Lung (tissue), 12 donors: ENCODE data around the gene TMEM235. TPM values are rescaled to one million over a fixed set of nuclear protein-coding genes. Genes with fewer than 3 reads are reported as not detected.
A peak's percentile ranks its signal among the peaks of the same experiment; 100 is the strongest.

ENCODE experiments used
- ATAC-seq: fragments of 200-7000 bp; cut with Tn5 transposase; one replicate; pipeline ENCODE4 v1.9.1; 2020; ENCODE audit warnings: moderate number of reproducible peaks; ENCODE audit not compliant: insufficient read depth, low FRiP score
- DNase-seq, 3 donors: peaks; one replicate each; pipeline ENCODE4 v3.0.0-alpha.2; 2013 to 2017
- H3K27ac ChIP-seq, 2 donors: one replicate each; pipeline ENCODE4 v1.5.1; 2013; ENCODE audit warnings: mild to moderate bottlenecking in 2 of 2, moderate library complexity in 2 of 2, control low read depth in 1 of 2, inconsistent platforms in 1 of 2, low read depth in 1 of 2, low read length in 1 of 2
- H3K27me3 ChIP-seq, 3 donors: one replicate each; pipeline ENCODE4 v1.5.1; 2013; ENCODE audit warnings: low read length in 2 of 3; ENCODE audit not compliant: control insufficient read depth in 3 of 3, insufficient read depth in 3 of 3
- H3K36me3 ChIP-seq, 4 donors: one replicate each; pipeline ENCODE4 v1.5.1; 2013; ENCODE audit warnings: low read length in 4 of 4, mild to moderate bottlenecking in 1 of 4, moderate library complexity in 1 of 4; ENCODE audit not compliant: control insufficient read depth in 4 of 4, insufficient read depth in 4 of 4
- H3K4me1 ChIP-seq, 5 donors: one replicate each; pipeline ENCODE4 v1.5.1; 2013; ENCODE audit warnings: low read length in 5 of 5, mild to moderate bottlenecking in 2 of 5, moderate library complexity in 1 of 5; ENCODE audit not compliant: control insufficient read depth in 5 of 5, insufficient read depth in 5 of 5
- H3K4me3 ChIP-seq: one replicate; pipeline ENCODE4 v1.5.1; 2013; ENCODE audit warnings: mild to moderate bottlenecking, control low read depth, moderate library complexity
- H3K9ac ChIP-seq, 2 donors: one replicate each; pipeline ENCODE4 v1.5.1; 2013; ENCODE audit warnings: low read length in 2 of 2, control low read depth in 1 of 2; ENCODE audit not compliant: insufficient read depth in 1 of 2
- H3K9me3 ChIP-seq, 4 donors: one replicate each; pipeline ENCODE4 v1.5.1; 2013; ENCODE audit warnings: low read length in 3 of 4, mild to moderate bottlenecking in 1 of 4, moderate library complexity in 1 of 4; ENCODE audit not compliant: control insufficient read depth in 4 of 4, insufficient read depth in 3 of 4
- CTCF ChIP-seq: IDR thresholded peaks from 2 replicates; pipeline ENCODE4 v1.5.1; 2012; ENCODE audit warnings: mild to moderate bottlenecking; ENCODE audit errors: control extremely low read depth, extremely low read depth
- WGBS, 2 donors: extraction: QIAGEN DNeasy Blood & Tissue Kit; methylation state at CpG; one replicate each; pipeline ENCODE4 v1.1.7; 2013; 5-methylcytosine and 5-hydroxymethylcytosine counted together
- polyA plus RNA-seq, 2 donors: library from polyadenylated mRNA; stranded (reverse); fragments of 200-250 nt; gene quantifications; one replicate each; pipeline ENCODE4 v1.2.1, GENCODE V29; 2013
- total RNA-seq, 2 donors: library from RNA; depleted of rRNA in 1 of 2; stranded (reverse); fragments of >200 nt in 1 of 2; gene quantifications; one replicate each; pipeline ENCODE4 v1.2.1, GENCODE V29; 2014 to 2021
- donor health status: control.
- donor health status: control.
- donor health status: Bipolar disorder and iron deficiency.
- donor health status: healthy.
- donor health status: DM: yes; HTN: yes; CAD: no.

The TMEM235 gene
- total and polyA plus RNA-seq, 4 donors = 0.08 to 0.97 TPM; not detected in 2

- no peak overlapping the region for H3K9ac ChIP-seq
- no peak overlapping the region for H3K4me3 ChIP-seq
- H3K9me3 ChIP-seq = no peaks in the 10 kb centered on the region
- no peak for TF ChIP-seq CTCF
- H3K36me3 ChIP-seq = peaks cover 0 to 19% (median under 1%) of the 10 kb centered on the region in 4 donors
- ATAC-seq (no peak), DNase-seq (no peak)
- no peaks in the 10 kb centered on the region for H3K27me3 ChIP-seq
- 85 to 93% methylated on average over 6 of the region's 6 CpGs for WGBS, 2 donors
- H3K27ac ChIP-seq = peak overlapping the region in 1 of 2 donors; percentile 33
- peaks cover 0 to 1% (median 0%) of the 10 kb centered on the region in 5 donors for H3K4me1 ChIP-seq
Observed at GRCh38 chr17:78200451-78200850, 31.0 kb upstream of the TMEM235 start.

- DNase-seq (no peak), ATAC-seq (no peak)
- Histone ChIP-seq H3K36me3 (peaks cover 0 to 15% (median under 1%) of the 10 kb centered on the region in 4 donors), H3K4me3 (no peak overlapping the region), H3K27ac (peak overlapping the region in 1 of 2 donors; percentile 3), H3K9ac (no peak overlapping the region), H3K27me3 (no peaks in the 10 kb centered on the region), H3K9me3 (no peaks in the 10 kb centered on the region), H3K4me1 (peaks cover 0 to 3% (median 0%) of the 10 kb centered on the region in 5 donors)
- TF ChIP-seq CTCF = no peak
- WGBS, 2 donors = 75 to 82% methylated on average over 8 of the region's 8 CpGs
Observed at GRCh38 chr17:78202666-78203065, 28.8 kb upstream of the TMEM235 start.

GRCh38 chr17:78204387-78205123 lies 26.9 kb upstream of the TMEM235 start:
- Histone ChIP-seq H3K27me3 (no peaks in the 10 kb centered on the region), H3K9me3 (no peaks in the 10 kb centered on the region), H3K27ac (no peak overlapping the region), H3K4me3 (no peak overlapping the region), H3K9ac (no peak overlapping the region), H3K36me3 (peaks cover 0 to 10% (median 0%) of the 10 kb centered on the region in 4 donors), H3K4me1 (peaks cover 0 to 3% (median 0%) of the 10 kb centered on the region in 5 donors)
- no peak for DNase-seq
- WGBS, 2 donors = 92% methylated on average over 22 of the region's 22 CpGs
- ATAC-seq = no peak
- TF ChIP-seq CTCF = no peak
